ENCODE results near the gene PACS2. TPM values are rescaled to one million over a fixed set of nuclear protein-coding genes. Genes with fewer than 3 reads are reported as not detected.

Gene PACS2
- polyA plus RNA-seq, 1 of the 3 experiments (the other 2 are of a cell fraction): 42.7 TPM

- H3K4me1 ChIP-seq (ENCODE audit: control insufficient read depth in 1 of 2, insufficient read depth in 2 of 2, low read depth in 1 of 2, low read length in 1 of 2): peaks cover 4 to 7% of the 10 kb centered on the region in 2 experiments; a peak in 2 of 4 replicates
Measured at GRCh38 chr14:105363847-105364708, 49.5 kb downstream of the PACS2 start.

DNA sequence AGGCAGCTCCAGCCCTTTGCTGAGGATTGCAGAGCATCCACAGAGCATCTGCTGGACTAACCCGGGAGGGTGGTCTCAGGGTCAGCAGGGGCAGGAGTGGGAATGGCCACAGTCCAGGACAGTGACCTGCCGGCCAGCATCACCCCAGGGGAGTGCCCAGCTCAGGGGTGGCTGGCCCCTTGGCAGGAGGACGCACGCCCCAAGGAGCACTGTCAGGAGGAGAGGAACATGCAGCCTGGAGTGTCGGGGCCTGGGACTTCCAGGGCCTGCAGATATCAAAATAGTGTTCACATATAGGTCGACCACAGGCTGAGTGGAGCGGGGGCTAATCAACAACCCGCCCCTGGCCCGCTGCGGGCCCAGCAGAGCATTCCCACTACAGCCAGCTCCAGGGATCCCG is 50.6 kb downstream of the PACS2 start:
- H3K27me3 ChIP-seq (ENCODE audit: insufficient read depth): no peaks in the 10 kb centered on the region
- no peak for TF ChIP-seq TEAD4 (IDR thresholded peaks at IDR 0.05; ENCODE audit: borderline replicate concordance, insufficient read depth)
- peaks cover 14% of the 10 kb centered on the region for H3F3A ChIP-seq (replicated peaks; ENCODE audit: insufficient read depth)
- H3K4me3 ChIP-seq (ENCODE audit: low read depth in 2 of 2, low read length in 1 of 2): no peak overlapping the region
- no peak overlapping the region for H3K27ac ChIP-seq (ENCODE audit: low read depth in 2 of 2, low read length in 1 of 2)
- no peak overlapping the region for H3K9ac ChIP-seq
- no peak overlapping the region for H2AFZ ChIP-seq (ENCODE audit: low read depth)
- peaks cover 4 to 7% of the 10 kb centered on the region in 2 experiments; a peak in 2 of 4 replicates for H3K4me1 ChIP-seq (ENCODE audit: control insufficient read depth in 1 of 2, insufficient read depth in 2 of 2, low read depth in 1 of 2, low read length in 1 of 2)
- ChIA-PET POLR2A (no interaction called here), CTCF (interaction anchor here (0.7 to 9.5 kb wide), 7 partner anchors 13 to 544 kb away, joined by 3 to 135 read pairs (median 4); partner anchors contain the start of gene TEDC1)
- no peaks in the 10 kb centered on the region for H3K9me2 ChIP-seq
- H3K4me2 ChIP-seq: peak overlapping the region; percentile 47; the same call in 1 of the 2 replicates
- no peaks in the 10 kb centered on the region for H3K79me2 ChIP-seq (ENCODE audit: insufficient read depth)
- peaks cover 0 to 11% of the 10 kb centered on the region in 2 experiments for H3K36me3 ChIP-seq (replicated peaks in 1 of 2; ENCODE audit: control insufficient read depth in 1 of 2, insufficient read depth in 2 of 2, low read length in 1 of 2)
- H4K20me1 ChIP-seq (ENCODE audit: insufficient read depth): 0 out of 2 replicates have a peak, but pooled peaks cover 7% of the 10 kb centered on the region
- no peak for DNase-seq
- H3K9me3 ChIP-seq: no peaks in the 10 kb centered on the region
- 77% methylated on average over 5 of the region's 11 CpGs for WGBS (ENCODE audit: low lambda C conversion rate)

More at GRCh38 chr14:105363847-105364708, 49.5 kb downstream of the PACS2 start:
- Histone ChIP-seq H3K79me2 (ENCODE audit: insufficient read depth) (no peaks in the 10 kb centered on the region), H3K9me2 (no peaks in the 10 kb centered on the region), H2AFZ (ENCODE audit: low read depth) (no peak overlapping the region), H3K4me3 (ENCODE audit: low read depth in 2 of 2, low read length in 1 of 2) (peak overlapping the region in 1 of 2 experiments; percentile 33; a peak in 2 of 4 replicates), H3K4me2 (peak overlapping the region; percentile 51), H3K9ac (no peak overlapping the region), H3K9me3 (no peaks in the 10 kb centered on the region), H3K36me3 (replicated peaks in 1 of 2; ENCODE audit: control insufficient read depth in 1 of 2, insufficient read depth in 2 of 2, low read length in 1 of 2) (peaks cover 0 to 11% of the 10 kb centered on the region in 2 experiments), H3F3A (replicated peaks; ENCODE audit: insufficient read depth) (peaks cover 14% of the 10 kb centered on the region), H4K20me1 (ENCODE audit: insufficient read depth) (0 out of 2 replicates have a peak, but pooled peaks cover 7% of the 10 kb centered on the region), H3K27me3 (ENCODE audit: insufficient read depth) (no peaks in the 10 kb centered on the region), H3K27ac (ENCODE audit: low read depth in 2 of 2, low read length in 1 of 2) (no peak overlapping the region)
- ChIA-PET POLR2A (no interaction called here), CTCF (interaction anchor here (1.2 to 9.5 kb wide), 3 partner anchors 12 to 175 kb away, joined by 3 to 135 read pairs (median 4); partner anchors contain the start of gene TEDC1)
- TF ChIP-seq MXI1 (IDR thresholded peaks at IDR 0.05; ENCODE audit: low read depth, low read length): peak; percentile 52; the same call in 1 of the 2 replicates
- peak; percentile 54 for TF ChIP-seq NRF1 (IDR thresholded peaks at IDR 0.05; ENCODE audit: low read depth, low read length)
- no peak for TF ChIP-seq NFIC (IDR thresholded peaks at IDR 0.05; ENCODE audit: borderline replicate concordance)
- TF ChIP-seq SIN3A (IDR thresholded peaks at IDR 0.05; ENCODE audit: borderline replicate concordance, low read depth, low read length): no peak
- no peak for TF ChIP-seq FOXM1 (IDR thresholded peaks at IDR 0.05; ENCODE audit: low read depth)
- no peak for TF ChIP-seq RCOR1 (IDR thresholded peaks at IDR 0.05; ENCODE audit: low read length)
- TF ChIP-seq MEF2A (IDR thresholded peaks at IDR 0.05; ENCODE audit: borderline replicate concordance, low read depth): no peak
- no peak for TF ChIP-seq POLR2AphosphoS5 (IDR thresholded peaks at IDR 0.05; ENCODE audit: low read depth, low read length)
- no peak for TF ChIP-seq YY1 (IDR thresholded peaks at IDR 0.05; ENCODE audit: low read depth)
- TF ChIP-seq, protein P1, sequence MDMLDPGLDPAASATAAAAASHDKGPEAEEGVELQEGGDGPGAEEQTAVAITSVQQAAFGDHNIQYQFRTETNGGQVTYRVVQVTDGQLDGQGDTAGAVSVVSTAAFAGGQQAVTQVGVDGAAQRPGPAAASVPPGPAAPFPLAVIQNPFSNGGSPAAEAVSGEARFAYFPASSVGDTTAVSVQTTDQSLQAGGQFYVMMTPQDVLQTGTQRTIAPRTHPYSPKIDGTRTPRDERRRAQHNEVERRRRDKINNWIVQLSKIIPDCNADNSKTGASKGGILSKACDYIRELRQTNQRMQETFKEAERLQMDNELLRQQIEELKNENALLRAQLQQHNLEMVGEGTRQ (IDR thresholded peaks at IDR 0.05; ENCODE audit: borderline replicate concordance, low read depth, low read length): no peak
- no peak for TF ChIP-seq RAD21 (IDR thresholded peaks at IDR 0.05; ENCODE audit: low read length)
- DNase-seq: peak; percentile 95
- WGBS (ENCODE audit: low lambda C conversion rate): 21% methylated on average over 38 of the region's 58 CpGs

Measured in SK-N-SH (cell line).